Endodermal cell (in vitro differentiated cells): ENCODE data around the gene CTU2. TPM values are rescaled to one million over a fixed set of nuclear protein-coding genes. Genes with fewer than 3 reads are reported as not detected.

Experiments
- DNase-seq: peaks from one replicate; pipeline ENCODE4 v3.0.0-alpha.2; 2017
- H3K27ac ChIP-seq: 2 replicates; pipeline ENCODE4 v1.5.1; 2013; ENCODE audit warnings: mild to moderate bottlenecking, low read depth, low read length, moderate library complexity
- H3K27me3 ChIP-seq: 2 replicates; pipeline ENCODE4 v1.6.1; 2013; ENCODE audit warnings: mild to moderate bottlenecking, low read length, moderate library complexity; ENCODE audit not compliant: insufficient read depth, control insufficient read depth, poor library complexity, severe bottlenecking
- H3K36me3 ChIP-seq: 2 replicates; pipeline ENCODE4 v1.7.0; 2013; ENCODE audit warnings: mild to moderate bottlenecking, low read length, moderate library complexity; ENCODE audit not compliant: control insufficient read depth, insufficient read depth
- H3K4me1 ChIP-seq: one replicate; pipeline ENCODE4 v1.7.0; 2013; ENCODE audit warnings: low read length; ENCODE audit not compliant: control insufficient read depth, insufficient read depth
- H3K4me3 ChIP-seq: 2 replicates; pipeline ENCODE4 v1.5.1; 2013; ENCODE audit warnings: mild to moderate bottlenecking, low read length, moderate library complexity
- H3K9ac ChIP-seq: 2 replicates; pipeline ENCODE4 v1.6.1; 2013; ENCODE audit warnings: mild to moderate bottlenecking, low read length, moderate library complexity; ENCODE audit not compliant: poor library complexity, severe bottlenecking; ENCODE audit errors: extremely low read depth
- H3K9me3 ChIP-seq: 2 replicates; pipeline ENCODE4 v1.6.1; 2013; ENCODE audit warnings: mild to moderate bottlenecking, low read length, moderate library complexity; ENCODE audit not compliant: control insufficient read depth
- H3K27ac Mint-ChIP-seq: 2 replicates; pipeline ENCODE4 v1.8.0; 2020; ENCODE audit warnings: mixed read lengths
- H3K27me3 Mint-ChIP-seq: 2 replicates; pipeline ENCODE4 v1.8.0; 2021; ENCODE audit warnings: mild to moderate bottlenecking, mixed read lengths; ENCODE audit not compliant: insufficient read depth
- H3K36me3 Mint-ChIP-seq: 2 replicates; pipeline ENCODE4 v1.8.0; 2020; ENCODE audit warnings: low read depth, mixed read lengths
- H3K4me1 Mint-ChIP-seq: 2 replicates; pipeline ENCODE4 v1.8.0; 2020; ENCODE audit warnings: mixed read lengths
- H3K4me3 Mint-ChIP-seq: 2 replicates; pipeline ENCODE4 v1.8.0; 2020; ENCODE audit warnings: mild to moderate bottlenecking, moderate library complexity, mixed read lengths
- H3K9me3 Mint-ChIP-seq: 2 replicates; pipeline ENCODE4 v1.8.0; 2020; ENCODE audit warnings: mild to moderate bottlenecking, mixed read lengths
- WGBS, 2 experiments: methylation state at CpG; one replicate each; pipeline versions ENCODE4 v1.1.5 to v1.1.7; 2013; ENCODE audit warnings: missing lambda C conversion rate in 2 of 2, mixed read lengths in 1 of 2; ENCODE audit not compliant: insufficient coverage in 1 of 2, insufficient read length in 1 of 2; 5-methylcytosine and 5-hydroxymethylcytosine counted together
- total RNA-seq, 2 donors: library from RNA; stranded (reverse); fragmentation: NEBNext Ultra II Directional in 1 of 2; extraction: Animal tissue kit (Norgen Biotek cat#: 25700) in 1 of 2; gene quantifications; 2 replicates in 1 of 2; 3 replicates in 1 of 2; pipeline ENCODE4 v1.2.1, GENCODE V29; 2021
- TF ChIP-seq, protein P1 (sequence below): fragments of 200-600 bp; sonication (generic); conservative IDR thresholded peaks from 2 replicates; pipeline ENCODE4 v1.5.0; 2021; ENCODE audit warnings: antibody characterized with exemption, mild to moderate bottlenecking

The CTU2 gene
- total RNA-seq, 2 donors from 2014 or later = 16.7 to 24.3 TPM

DNA sequence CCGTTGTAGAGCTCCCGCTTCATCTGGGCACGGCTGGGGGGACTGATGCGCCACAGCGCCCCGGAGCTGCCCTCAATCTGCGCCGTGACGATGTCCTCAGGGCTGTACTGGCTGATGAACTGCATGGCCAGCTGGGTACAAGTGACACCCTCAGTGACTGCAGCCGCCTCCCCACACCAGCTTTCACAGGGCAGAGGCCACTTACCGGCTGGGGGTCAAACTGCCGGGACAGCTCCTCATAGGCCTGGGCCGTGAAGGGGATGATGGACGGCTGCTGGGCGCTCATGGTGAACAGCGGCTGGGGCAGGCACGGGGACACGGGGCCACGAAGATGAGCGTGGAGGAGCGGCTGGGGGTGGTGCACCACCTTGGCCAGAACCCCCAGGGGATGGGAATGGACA lies 10.3 kb downstream of the CTU2 start:
- H3K36me3 Mint-ChIP-seq = peaks cover 25% of the 10 kb centered on the region
- peaks cover 12% of the 10 kb centered on the region for H3K36me3 ChIP-seq
- H3K27me3 ChIP-seq = no peaks in the 10 kb centered on the region
- no peak overlapping the region for H3K27ac Mint-ChIP-seq
- WGBS, 2 experiments = 95 to 97% methylated on average over 14 to 21 of the region's 21 CpGs
- no peak overlapping the region for H3K4me3 Mint-ChIP-seq
- no peak overlapping the region for H3K27ac ChIP-seq
- TF ChIP-seq, protein P1, sequence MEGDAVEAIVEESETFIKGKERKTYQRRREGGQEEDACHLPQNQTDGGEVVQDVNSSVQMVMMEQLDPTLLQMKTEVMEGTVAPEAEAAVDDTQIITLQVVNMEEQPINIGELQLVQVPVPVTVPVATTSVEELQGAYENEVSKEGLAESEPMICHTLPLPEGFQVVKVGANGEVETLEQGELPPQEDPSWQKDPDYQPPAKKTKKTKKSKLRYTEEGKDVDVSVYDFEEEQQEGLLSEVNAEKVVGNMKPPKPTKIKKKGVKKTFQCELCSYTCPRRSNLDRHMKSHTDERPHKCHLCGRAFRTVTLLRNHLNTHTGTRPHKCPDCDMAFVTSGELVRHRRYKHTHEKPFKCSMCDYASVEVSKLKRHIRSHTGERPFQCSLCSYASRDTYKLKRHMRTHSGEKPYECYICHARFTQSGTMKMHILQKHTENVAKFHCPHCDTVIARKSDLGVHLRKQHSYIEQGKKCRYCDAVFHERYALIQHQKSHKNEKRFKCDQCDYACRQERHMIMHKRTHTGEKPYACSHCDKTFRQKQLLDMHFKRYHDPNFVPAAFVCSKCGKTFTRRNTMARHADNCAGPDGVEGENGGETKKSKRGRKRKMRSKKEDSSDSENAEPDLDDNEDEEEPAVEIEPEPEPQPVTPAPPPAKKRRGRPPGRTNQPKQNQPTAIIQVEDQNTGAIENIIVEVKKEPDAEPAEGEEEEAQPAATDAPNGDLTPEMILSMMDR = no peak
- H3K9me3 Mint-ChIP-seq = no peaks in the 10 kb centered on the region
- no peaks in the 10 kb centered on the region for H3K4me1 ChIP-seq
- H3K9ac ChIP-seq = no peak overlapping the region
- DNase-seq = no peak
- no peaks in the 10 kb centered on the region for H3K27me3 Mint-ChIP-seq
- H3K4me3 ChIP-seq = no peak overlapping the region
- no peaks in the 10 kb centered on the region for H3K9me3 ChIP-seq
- H3K4me1 Mint-ChIP-seq = no peaks in the 10 kb centered on the region

DNA sequence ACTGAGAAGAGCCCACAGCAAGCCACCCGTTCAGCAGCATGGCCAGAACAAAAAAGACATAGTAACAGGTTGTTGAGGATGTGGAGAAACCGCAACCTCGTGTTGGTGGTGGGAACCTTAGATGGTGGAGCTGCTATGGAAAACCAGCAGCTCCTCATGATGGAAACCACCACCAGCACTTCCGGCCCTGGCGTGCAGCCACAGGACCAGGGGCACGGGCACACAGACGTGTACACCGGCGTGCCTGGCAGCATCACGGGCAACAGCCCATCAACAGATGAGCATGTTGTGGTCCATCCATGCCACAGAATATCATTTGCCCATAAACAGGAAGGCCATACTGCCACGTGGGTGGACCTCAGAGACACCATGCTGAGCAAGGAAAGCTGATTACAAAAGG lies 11.9 kb downstream of the CTU2 start:
- H3K9me3 Mint-ChIP-seq = no peaks in the 10 kb centered on the region
- H3K36me3 Mint-ChIP-seq = peaks cover 25% of the 10 kb centered on the region
- no peaks in the 10 kb centered on the region for H3K27me3 ChIP-seq
- H3K36me3 ChIP-seq = peaks cover 12% of the 10 kb centered on the region
- H3K9me3 ChIP-seq = no peaks in the 10 kb centered on the region
- H3K4me1 Mint-ChIP-seq = no peaks in the 10 kb centered on the region
- H3K27me3 Mint-ChIP-seq = no peaks in the 10 kb centered on the region
- 92 to 97% methylated on average over 8 to 11 of the region's 11 CpGs for WGBS, 2 experiments
- TF ChIP-seq, protein P1 = no peak
- no peak overlapping the region for H3K27ac Mint-ChIP-seq
- no peak overlapping the region for H3K27ac ChIP-seq
- no peak for DNase-seq
- no peaks in the 10 kb centered on the region for H3K4me1 ChIP-seq
- no peak overlapping the region for H3K9ac ChIP-seq
- no peak overlapping the region for H3K4me3 ChIP-seq
- H3K4me3 Mint-ChIP-seq = no peak overlapping the region

DNA sequence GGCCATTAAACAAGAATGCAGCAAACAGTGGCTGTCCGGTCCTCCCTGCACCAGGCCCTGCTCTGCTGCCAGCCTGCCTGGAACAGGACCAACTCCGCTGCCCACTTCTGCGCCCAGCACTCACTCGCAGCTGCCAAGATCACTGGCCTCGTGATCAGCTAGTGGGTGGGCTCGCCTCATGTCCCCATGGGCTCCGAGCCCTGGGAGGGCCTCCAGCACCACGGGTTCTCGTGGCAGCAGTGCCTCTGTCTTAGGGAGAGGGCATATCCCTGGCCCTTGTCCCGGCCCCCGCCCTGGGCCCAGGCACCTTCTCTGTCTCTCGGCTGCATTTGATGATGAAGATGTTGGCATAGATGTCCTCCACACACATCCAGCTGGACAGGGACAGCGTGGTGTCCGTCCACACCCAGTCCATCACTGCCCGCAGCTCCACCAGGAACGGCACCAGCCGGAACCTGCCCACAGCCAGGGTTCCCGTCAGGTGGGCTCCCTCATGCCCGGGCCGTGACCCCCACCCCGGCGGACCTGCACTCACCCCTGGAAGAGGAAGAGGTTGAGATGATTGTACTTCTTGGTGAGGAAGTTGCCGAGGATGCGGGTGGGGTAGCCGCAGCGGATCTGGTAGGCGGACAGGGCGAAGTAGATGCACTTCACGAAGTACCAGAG lies 13.1 kb downstream of the CTU2 start:
- H3K27ac ChIP-seq = no peak overlapping the region
- peaks cover 25% of the 10 kb centered on the region for H3K36me3 Mint-ChIP-seq
- WGBS, 2 experiments = 94 to 97% methylated on average over 21 to 29 of the region's 29 CpGs

More for the DNA sequence above, 13.1 kb downstream of the CTU2 start:
- Mint-ChIP-seq H3K27me3 (no peaks in the 10 kb centered on the region), H3K4me3 (no peak overlapping the region), H3K4me1 (no peaks in the 10 kb centered on the region), H3K27ac (no peak overlapping the region), H3K9me3 (no peaks in the 10 kb centered on the region)
- H3K9me3 ChIP-seq = no peaks in the 10 kb centered on the region
- TF ChIP-seq, protein P1 = no peak
- peaks cover 15% of the 10 kb centered on the region for H3K36me3 ChIP-seq
- no peak for DNase-seq
- no peak overlapping the region for H3K9ac ChIP-seq
- H3K4me1 ChIP-seq = no peaks in the 10 kb centered on the region
- H3K4me3 ChIP-seq = no peak overlapping the region
- no peaks in the 10 kb centered on the region for H3K27me3 ChIP-seq
